Measurements from ENCODE around the gene RNF144B.

RNF144B gene

GRCh38 chr6:18412068-18412467, 24.9 kb downstream of the RNF144B start:
- no peak for DNase-seq

GRCh38 chr6:18412644-18413043, 25.5 kb downstream of the RNF144B start:
- DNase-seq: no peak

GRCh38 chr6:18413381-18413780, 26.2 kb downstream of the RNF144B start:
- no peak for DNase-seq

GRCh38 chr6:18414116-18414515, 27.0 kb downstream of the RNF144B start:
- DNase-seq: no peak

GRCh38 chr6:18415207-18415606, 28.1 kb downstream of the RNF144B start:
- DNase-seq: no peak

- DNase-seq: no peak
These were observed 28.7 kb downstream of the RNF144B start for GRCh38 chr6:18415671-18416340.

- DNase-seq: no peak
These were observed 29.2 kb downstream of the RNF144B start for GRCh38 chr6:18416341-18416679.

GRCh38 chr6:18420328-18420727, 33.2 kb downstream of the RNF144B start:
- no peak for DNase-seq

GRCh38 chr6:18422136-18422535, 35.0 kb downstream of the RNF144B start:
- DNase-seq: no peak

GRCh38 chr6:18423426-18423825, 36.3 kb downstream of the RNF144B start:
- DNase-seq: no peak

- no peak for DNase-seq
These were observed 37.1 kb downstream of the RNF144B start for GRCh38 chr6:18424201-18424600.

GRCh38 chr6:18425218-18425617, 38.1 kb downstream of the RNF144B start:
- DNase-seq: no peak

GRCh38 chr6:18427296-18427695, 40.1 kb downstream of the RNF144B start:
- DNase-seq: no peak

- DNase-seq: no peak
These were observed 42.6 kb downstream of the RNF144B start for GRCh38 chr6:18429655-18430297.

GRCh38 chr6:18431581-18431980, 44.4 kb downstream of the RNF144B start:
- DNase-seq: no peak

- no peak for DNase-seq
These were observed 45.0 kb downstream of the RNF144B start for GRCh38 chr6:18432180-18432579.

GRCh38 chr6:18432619-18433018, 45.5 kb downstream of the RNF144B start:
- DNase-seq: no peak

GRCh38 chr6:18433059-18433458, 45.9 kb downstream of the RNF144B start:
- no peak for DNase-seq

GRCh38 chr6:18436341-18436740, 49.2 kb downstream of the RNF144B start:
- DNase-seq: no peak

- no peak for DNase-seq
These were observed 52.4 kb downstream of the RNF144B start for GRCh38 chr6:18439581-18439980.

GRCh38 chr6:18441251-18441979, 54.3 kb downstream of the RNF144B start:
- no peak for DNase-seq

GRCh38 chr6:18444111-18444510, 57.0 kb downstream of the RNF144B start:
- DNase-seq: no peak

- no peak for DNase-seq
These were observed 58.1 kb downstream of the RNF144B start for GRCh38 chr6:18445228-18445627.

- no peak for DNase-seq
These were observed 59.6 kb downstream of the RNF144B start for GRCh38 chr6:18446771-18447170.

Measured in activated CD8-positive, alpha-beta memory T cell treated with anti-CD3 and anti-CD28 coated beads, Interleukin-2, amount 50 U/mL, for 48 hours (primary cell).